ENCODE measurements around the gene SPACA4.

DNA sequence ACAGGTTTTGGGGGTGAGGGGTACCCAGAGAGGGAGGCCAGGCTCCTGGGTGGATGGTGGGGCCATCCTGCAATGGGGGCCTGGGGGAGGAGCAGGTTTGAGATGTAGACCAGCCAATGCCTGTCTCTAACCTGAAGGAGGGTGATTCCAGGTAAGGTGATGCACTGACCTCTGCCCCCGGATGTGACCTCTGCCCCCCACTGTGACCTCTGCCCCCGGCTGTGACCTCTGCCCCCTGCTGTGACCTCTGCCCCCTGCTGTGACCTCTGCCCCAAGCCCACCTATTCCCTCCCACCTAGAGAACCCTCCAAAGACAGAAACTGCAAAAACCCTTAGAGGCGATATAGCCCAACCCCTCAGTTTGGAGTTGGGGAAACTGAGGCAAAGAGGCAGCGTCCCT is 10.3 kb upstream of the SPACA4 start:
- TF ChIP-seq, protein P1, sequence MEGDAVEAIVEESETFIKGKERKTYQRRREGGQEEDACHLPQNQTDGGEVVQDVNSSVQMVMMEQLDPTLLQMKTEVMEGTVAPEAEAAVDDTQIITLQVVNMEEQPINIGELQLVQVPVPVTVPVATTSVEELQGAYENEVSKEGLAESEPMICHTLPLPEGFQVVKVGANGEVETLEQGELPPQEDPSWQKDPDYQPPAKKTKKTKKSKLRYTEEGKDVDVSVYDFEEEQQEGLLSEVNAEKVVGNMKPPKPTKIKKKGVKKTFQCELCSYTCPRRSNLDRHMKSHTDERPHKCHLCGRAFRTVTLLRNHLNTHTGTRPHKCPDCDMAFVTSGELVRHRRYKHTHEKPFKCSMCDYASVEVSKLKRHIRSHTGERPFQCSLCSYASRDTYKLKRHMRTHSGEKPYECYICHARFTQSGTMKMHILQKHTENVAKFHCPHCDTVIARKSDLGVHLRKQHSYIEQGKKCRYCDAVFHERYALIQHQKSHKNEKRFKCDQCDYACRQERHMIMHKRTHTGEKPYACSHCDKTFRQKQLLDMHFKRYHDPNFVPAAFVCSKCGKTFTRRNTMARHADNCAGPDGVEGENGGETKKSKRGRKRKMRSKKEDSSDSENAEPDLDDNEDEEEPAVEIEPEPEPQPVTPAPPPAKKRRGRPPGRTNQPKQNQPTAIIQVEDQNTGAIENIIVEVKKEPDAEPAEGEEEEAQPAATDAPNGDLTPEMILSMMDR (IDR thresholded peaks at IDR 0.05; ENCODE audit: low read depth, low read length, missing input control) = no peak
- TF ChIP-seq GABPA (IDR thresholded peaks at IDR 0.05 in 1 of 2, conservative IDR thresholded peaks at IDR 0.05 in 1 of 2) (no peak), RXRA (IDR thresholded peaks at IDR 0.05) (no peak), SP1 (IDR thresholded peaks at IDR 0.05) (no peak), FOXA1 (IDR thresholded peaks at IDR 0.05) (no peak), JUND (IDR thresholded peaks at IDR 0.05) (no peak)
- TF ChIP-seq, protein P2, sequence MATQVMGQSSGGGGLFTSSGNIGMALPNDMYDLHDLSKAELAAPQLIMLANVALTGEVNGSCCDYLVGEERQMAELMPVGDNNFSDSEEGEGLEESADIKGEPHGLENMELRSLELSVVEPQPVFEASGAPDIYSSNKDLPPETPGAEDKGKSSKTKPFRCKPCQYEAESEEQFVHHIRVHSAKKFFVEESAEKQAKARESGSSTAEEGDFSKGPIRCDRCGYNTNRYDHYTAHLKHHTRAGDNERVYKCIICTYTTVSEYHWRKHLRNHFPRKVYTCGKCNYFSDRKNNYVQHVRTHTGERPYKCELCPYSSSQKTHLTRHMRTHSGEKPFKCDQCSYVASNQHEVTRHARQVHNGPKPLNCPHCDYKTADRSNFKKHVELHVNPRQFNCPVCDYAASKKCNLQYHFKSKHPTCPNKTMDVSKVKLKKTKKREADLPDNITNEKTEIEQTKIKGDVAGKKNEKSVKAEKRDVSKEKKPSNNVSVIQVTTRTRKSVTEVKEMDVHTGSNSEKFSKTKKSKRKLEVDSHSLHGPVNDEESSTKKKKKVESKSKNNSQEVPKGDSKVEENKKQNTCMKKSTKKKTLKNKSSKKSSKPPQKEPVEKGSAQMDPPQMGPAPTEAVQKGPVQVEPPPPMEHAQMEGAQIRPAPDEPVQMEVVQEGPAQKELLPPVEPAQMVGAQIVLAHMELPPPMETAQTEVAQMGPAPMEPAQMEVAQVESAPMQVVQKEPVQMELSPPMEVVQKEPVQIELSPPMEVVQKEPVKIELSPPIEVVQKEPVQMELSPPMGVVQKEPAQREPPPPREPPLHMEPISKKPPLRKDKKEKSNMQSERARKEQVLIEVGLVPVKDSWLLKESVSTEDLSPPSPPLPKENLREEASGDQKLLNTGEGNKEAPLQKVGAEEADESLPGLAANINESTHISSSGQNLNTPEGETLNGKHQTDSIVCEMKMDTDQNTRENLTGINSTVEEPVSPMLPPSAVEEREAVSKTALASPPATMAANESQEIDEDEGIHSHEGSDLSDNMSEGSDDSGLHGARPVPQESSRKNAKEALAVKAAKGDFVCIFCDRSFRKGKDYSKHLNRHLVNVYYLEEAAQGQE (IDR thresholded peaks at IDR 0.05) = no peak

Data from liver (tissue), 3 donors.